Measurements from ENCODE around the gene TDRD6. TPM values are rescaled to one million over a fixed set of nuclear protein-coding genes. Genes with fewer than 3 reads are reported as not detected.

TDRD6 gene
- total and polyA plus RNA-seq, 2 experiments from 2014 or later, result 0.14 to 0.24 TPM

- TF ChIP-seq REST (IDR thresholded peaks at IDR 0.05; ENCODE audit: unreplicated experiment), result no peak
- no peak for TF ChIP-seq CTCF (conservative IDR thresholded peaks at IDR 0.05; ENCODE audit: low read depth in 2 of 2)
- no peak for TF ChIP-seq STAT1 (IDR thresholded peaks at IDR 0.05; ENCODE audit: unreplicated experiment)
- no peak for TF ChIP-seq CREB1 (CRISPR knock-in tag; IDR thresholded peaks at IDR 0.05; ENCODE audit: low read depth)
- no peak for TF ChIP-seq ZNF331 (CRISPR knock-in tag; IDR thresholded peaks at IDR 0.05; ENCODE audit: low read depth)
- no peak for TF ChIP-seq NANOG (IDR thresholded peaks at IDR 0.05; ENCODE audit: borderline replicate concordance)
- no peak for TF ChIP-seq EZH2 (IDR thresholded peaks at IDR 0.05; ENCODE audit: low read depth, unreplicated experiment)
Measured at GRCh38 chr6:46637933-46638332, 49.8 kb upstream of the TDRD6 start (continued).

GRCh38 chr6:46638650-46639049, 49.0 kb upstream of the TDRD6 start:
- DNase-seq (ENCODE audit: low spot score) (no peak), ATAC-seq (no peak)
- H3K36me3 Mint-ChIP-seq (ENCODE audit: low read depth), result no peaks in the 10 kb centered on the region
- H3K4me3 ChIP-seq, result no peak overlapping the region
- H3K4me2 ChIP-seq, result no peak overlapping the region
- peaks cover 9% of the 10 kb centered on the region for H3K4me1 Mint-ChIP-seq
- no peaks in the 10 kb centered on the region for H3K79me2 ChIP-seq (replicated peaks; ENCODE audit: insufficient read depth)
- H3K36me3 ChIP-seq (ENCODE audit: insufficient read depth), result no peaks in the 10 kb centered on the region
- no peak overlapping the region for H3K4me3 Mint-ChIP-seq
- H3K27me3 ChIP-seq (ENCODE audit: insufficient read depth), result no peaks in the 10 kb centered on the region
- no peak overlapping the region for H3K27ac ChIP-seq (ENCODE audit: low read depth)
- H3K4me1 ChIP-seq (ENCODE audit: insufficient read depth), result no peaks in the 10 kb centered on the region
- H3K9me3 Mint-ChIP-seq, result no peaks in the 10 kb centered on the region; the same call in 2 of the 3 replicates
- H2AFZ ChIP-seq, result no peak overlapping the region
- H3K27ac Mint-ChIP-seq, result peak overlapping the region; percentile 34; the same call in 1 of the 2 replicates
- H3F3A ChIP-seq (replicated peaks; ENCODE audit: low read depth), result no peaks in the 10 kb centered on the region
- no peaks in the 10 kb centered on the region for H3K9me2 ChIP-seq (ENCODE audit: insufficient read depth)
- H3K27me3 Mint-ChIP-seq (ENCODE audit: insufficient read depth, low read depth, poor library complexity), result no peaks in the 10 kb centered on the region
- H4K20me1 ChIP-seq (replicated peaks; ENCODE audit: insufficient read depth), result no peaks in the 10 kb centered on the region
- TF ChIP-seq NANOG (IDR thresholded peaks at IDR 0.05; ENCODE audit: borderline replicate concordance) (no peak), REST (IDR thresholded peaks at IDR 0.05; ENCODE audit: unreplicated experiment) (no peak), CREB1 (CRISPR knock-in tag; IDR thresholded peaks at IDR 0.05; ENCODE audit: low read depth) (no peak), CTCF (conservative IDR thresholded peaks at IDR 0.05; ENCODE audit: low read depth in 2 of 2) (no peak), ZNF331 (CRISPR knock-in tag; IDR thresholded peaks at IDR 0.05; ENCODE audit: low read depth) (no peak), EZH2 (IDR thresholded peaks at IDR 0.05; ENCODE audit: low read depth, unreplicated experiment) (no peak), ZNF114 (CRISPR knock-in tag; IDR thresholded peaks at IDR 0.05) (no peak), STAT1 (IDR thresholded peaks at IDR 0.05; ENCODE audit: unreplicated experiment) (no peak), POLR2AphosphoS5 (IDR thresholded peaks at IDR 0.05; ENCODE audit: low read depth) (no peak), EZH2phosphoT487 (IDR thresholded peaks at IDR 0.05; ENCODE audit: unreplicated experiment) (no peak)

Data from GM23338 (cell line).